Astrocyte (in vitro differentiated cells and primary cell): Measurements from ENCODE around the gene TMC4.
"Not testable (repeated sequence)": the region's sequence is repeated elsewhere in the genome, so short reads cannot be mapped to it uniquely, and the experiment has no call there.

Experiments
- CTCF ChIP-seq: IDR thresholded peaks from 2 replicates; pipeline ENCODE4 v1.5.1; 2011; ENCODE audit warnings: low read depth, mild to moderate bottlenecking, inconsistent platforms, low read length, moderate library complexity; ENCODE audit not compliant: insufficient read depth
- EZH2 ChIP-seq: IDR thresholded peaks from 2 replicates; pipeline ENCODE4 v1.6.1; 2012; ENCODE audit warnings: mild to moderate bottlenecking, low read length, inconsistent platforms; ENCODE audit not compliant: insufficient read depth

- not testable (repeated sequence) for TF ChIP-seq EZH2, CTCF
Measured at GRCh38 chr19:54214217-54214616, 41.3 kb upstream of the TMC4 start.
